ENCODE results near the gene ALDH3B1.
A peak's percentile ranks its signal among the peaks of the same experiment; 100 is the strongest.

ALDH3B1 gene

GRCh38 chr11:68042219-68043028 is 32.3 kb downstream of the ALDH3B1 start:
- no peak for DNase-seq

DNA sequence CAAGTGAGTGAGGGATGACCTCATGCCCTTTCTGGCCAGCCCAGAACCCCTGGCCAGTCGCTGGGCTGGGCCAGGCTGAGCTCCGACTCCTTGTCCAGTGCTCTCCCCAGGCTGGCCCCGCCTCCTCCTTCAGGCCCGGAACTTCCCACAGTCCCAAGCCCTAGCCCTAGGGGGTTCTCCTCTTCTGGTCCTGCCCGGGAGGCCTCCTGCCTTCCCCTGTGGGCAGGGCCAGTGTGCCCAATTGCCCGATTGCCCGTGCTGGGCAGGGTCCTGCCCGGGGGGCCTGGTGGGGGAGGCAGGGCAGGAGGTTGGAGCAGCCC is 32.9 kb downstream of the ALDH3B1 start:
- no peak for DNase-seq

- no peak for DNase-seq
Measured at GRCh38 chr11:68043349-68044144, 33.4 kb downstream of the ALDH3B1 start.

DNA sequence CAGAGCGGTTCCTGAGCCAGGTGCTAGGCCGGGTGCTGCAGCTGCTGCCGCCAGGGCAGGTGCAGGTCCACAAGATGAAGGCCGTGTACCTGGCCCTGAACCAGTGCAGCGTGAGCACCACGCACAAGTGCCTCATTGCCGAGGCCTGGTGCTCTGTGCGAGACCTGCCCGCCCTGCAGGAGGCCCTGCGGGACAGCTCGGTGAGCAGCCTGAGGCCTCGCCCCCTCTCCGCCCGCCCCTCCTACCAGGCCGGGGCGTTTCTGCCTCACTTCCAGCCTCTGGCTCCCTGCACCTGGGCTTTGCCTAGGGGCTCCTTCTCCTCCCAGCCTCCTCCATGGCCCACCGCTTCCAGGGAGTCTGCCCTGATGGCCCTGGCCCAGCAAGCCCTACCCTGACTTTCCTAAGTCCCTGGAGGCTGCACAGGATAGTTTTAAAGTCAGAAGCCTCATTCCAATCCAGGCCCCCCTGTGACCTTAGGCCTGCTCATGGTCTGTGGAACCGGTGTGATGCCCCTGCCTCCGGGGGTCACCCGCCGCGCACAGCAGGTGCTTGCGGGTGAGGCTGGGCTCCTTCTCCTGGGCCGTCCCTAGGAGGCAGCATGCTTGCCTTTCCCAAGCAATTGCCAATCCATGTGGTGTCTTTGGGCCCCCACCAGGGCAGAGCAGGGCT is 34.2 kb downstream of the ALDH3B1 start:
- DNase-seq: no peak

DNA sequence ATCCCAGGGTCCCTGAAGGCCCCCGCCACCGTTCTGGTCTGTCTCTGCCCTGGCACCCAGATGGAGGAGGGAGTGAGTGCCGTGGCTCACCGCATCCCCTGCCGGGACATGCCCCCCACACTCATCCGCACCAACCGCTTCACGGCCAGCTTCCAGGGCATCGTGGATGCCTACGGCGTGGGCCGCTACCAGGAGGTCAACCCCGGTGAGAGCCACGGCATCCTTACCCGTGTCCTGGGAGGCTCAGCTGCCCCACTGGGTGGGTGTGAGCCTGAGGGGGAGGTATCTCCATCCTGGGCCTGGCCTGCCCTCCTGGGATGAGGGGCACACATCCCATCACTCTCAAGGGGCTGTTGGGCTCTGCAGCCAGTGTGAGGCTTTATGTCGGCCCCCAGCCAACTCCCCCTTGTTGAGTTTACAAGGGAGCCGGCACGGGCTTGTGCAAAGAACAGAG is 34.8 kb downstream of the ALDH3B1 start:
- no peak for DNase-seq

DNA sequence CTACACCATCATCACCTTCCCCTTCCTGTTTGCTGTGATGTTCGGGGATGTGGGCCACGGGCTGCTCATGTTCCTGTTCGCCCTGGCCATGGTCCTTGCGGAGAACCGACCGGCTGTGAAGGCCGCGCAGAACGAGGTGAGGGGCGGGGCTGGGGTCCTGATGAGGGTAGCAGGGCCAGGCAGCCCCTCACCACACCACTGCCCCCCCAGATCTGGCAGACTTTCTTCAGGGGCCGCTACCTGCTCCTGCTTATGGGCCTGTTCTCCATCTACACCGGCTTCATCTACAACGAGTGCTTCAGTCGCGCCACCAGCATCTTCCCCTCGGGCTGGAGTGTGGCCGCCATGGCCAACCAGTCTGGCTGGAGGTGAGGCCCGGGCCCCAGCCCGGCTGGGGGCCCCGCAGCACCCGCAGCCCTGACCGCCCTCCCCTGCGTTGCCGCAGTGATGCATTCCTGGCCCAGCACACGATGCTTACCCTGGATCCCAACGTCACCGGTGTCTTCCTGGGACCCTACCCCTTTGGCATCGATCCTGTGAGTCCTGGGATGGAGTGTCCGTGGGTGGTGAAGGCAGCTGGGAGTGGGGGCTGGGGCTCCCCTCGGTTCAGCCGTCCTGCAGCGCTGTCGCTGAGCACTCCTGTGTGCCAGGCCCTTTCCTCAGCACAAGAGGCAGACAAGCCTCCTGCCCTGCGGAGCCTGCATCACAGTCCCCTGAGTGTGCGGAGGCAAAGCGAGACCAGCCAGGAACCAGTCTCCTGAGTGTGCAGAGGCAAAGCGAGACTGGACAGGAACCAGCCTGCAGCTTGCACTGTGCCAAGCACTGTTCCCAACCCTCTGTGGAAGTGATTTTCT is 37.5 kb downstream of the ALDH3B1 start:
- DNase-seq: peak in 5 of 56 donors; percentile 26 to 55 (median 37)

DNA sequence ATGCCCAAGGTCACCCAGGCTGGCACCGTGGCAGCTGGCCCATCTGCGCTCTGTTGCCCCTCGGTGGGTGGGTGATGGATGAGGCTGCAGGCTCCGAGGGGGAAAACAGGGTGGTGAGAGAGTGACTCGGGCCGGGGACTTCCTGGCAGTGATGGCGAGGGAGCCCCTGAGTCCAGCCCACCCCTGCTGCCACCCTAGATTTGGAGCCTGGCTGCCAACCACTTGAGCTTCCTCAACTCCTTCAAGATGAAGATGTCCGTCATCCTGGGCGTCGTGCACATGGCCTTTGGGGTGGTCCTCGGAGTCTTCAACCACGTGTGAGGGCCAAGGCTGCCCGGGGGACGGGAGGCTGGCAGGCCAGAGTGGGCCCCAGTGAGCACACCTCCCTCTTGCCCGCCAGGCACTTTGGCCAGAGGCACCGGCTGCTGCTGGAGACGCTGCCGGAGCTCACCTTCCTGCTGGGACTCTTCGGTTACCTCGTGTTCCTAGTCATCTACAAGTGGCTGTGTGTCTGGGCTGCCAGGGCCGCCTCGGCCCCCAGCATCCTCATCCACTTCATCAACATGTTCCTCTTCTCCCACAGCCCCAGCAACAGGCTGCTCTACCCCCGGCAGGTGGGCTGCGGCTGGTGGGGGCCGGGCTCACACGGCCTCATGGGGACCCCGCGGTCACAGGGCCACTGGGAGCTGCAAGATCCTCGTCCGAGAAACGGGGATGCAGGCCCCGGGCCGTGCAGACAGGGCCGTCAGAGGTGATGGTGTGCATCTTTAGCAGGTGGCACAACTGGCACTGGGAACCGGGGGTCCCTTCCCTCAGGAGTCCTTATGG is 38.8 kb downstream of the ALDH3B1 start:
- DNase-seq: no peak

DNA sequence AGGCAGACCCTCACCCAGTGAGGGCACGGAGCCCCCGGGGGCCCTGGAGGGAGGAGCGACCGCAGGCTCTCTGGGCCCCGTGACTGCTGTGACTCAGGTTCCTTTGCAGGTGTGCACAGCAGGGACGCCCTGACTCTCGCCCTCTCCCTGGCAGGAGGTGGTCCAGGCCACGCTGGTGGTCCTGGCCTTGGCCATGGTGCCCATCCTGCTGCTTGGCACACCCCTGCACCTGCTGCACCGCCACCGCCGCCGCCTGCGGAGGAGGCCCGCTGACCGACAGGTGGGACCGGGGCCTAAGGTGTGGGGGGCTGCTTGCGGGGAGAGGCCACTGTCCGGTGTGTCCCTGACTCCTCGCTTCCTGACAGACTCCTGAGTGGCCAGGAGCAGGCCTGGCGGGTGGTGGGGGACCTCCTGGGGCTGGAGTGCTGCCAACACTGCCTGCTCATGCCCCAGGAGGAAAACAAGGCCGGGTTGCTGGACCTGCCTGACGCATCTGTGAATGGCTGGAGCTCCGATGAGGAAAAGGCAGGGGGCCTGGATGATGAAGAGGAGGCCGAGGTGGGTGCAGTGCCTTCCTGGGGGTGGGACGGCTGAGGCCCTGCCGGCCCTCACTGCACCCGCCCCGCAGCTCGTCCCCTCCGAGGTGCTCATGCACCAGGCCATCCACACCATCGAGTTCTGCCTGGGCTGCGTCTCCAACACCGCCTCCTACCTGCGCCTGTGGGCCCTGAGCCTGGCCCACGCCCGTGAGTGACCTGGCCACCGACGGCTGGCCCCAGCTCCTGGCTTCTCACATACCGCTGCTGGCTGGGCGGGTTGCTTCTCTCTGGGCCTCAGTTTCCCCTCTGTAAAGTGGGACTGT is 39.6 kb downstream of the ALDH3B1 start:
- no peak for DNase-seq

DNA sequence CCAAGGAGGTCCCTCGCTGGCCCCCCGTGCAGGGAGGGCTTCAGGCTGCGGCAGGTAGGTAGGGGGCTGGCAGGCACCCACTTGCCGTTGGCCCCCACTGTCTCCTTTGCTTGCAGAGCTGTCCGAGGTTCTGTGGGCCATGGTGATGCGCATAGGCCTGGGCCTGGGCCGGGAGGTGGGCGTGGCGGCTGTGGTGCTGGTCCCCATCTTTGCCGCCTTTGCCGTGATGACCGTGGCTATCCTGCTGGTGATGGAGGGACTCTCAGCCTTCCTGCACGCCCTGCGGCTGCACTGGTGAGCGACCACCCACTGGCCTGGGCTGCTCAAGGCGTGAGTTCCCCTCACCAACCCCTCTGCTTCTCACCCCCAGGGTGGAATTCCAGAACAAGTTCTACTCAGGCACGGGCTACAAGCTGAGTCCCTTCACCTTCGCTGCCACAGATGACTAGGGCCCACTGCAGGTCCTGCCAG is 40.3 kb downstream of the ALDH3B1 start:
- no peak for DNase-seq

DNA sequence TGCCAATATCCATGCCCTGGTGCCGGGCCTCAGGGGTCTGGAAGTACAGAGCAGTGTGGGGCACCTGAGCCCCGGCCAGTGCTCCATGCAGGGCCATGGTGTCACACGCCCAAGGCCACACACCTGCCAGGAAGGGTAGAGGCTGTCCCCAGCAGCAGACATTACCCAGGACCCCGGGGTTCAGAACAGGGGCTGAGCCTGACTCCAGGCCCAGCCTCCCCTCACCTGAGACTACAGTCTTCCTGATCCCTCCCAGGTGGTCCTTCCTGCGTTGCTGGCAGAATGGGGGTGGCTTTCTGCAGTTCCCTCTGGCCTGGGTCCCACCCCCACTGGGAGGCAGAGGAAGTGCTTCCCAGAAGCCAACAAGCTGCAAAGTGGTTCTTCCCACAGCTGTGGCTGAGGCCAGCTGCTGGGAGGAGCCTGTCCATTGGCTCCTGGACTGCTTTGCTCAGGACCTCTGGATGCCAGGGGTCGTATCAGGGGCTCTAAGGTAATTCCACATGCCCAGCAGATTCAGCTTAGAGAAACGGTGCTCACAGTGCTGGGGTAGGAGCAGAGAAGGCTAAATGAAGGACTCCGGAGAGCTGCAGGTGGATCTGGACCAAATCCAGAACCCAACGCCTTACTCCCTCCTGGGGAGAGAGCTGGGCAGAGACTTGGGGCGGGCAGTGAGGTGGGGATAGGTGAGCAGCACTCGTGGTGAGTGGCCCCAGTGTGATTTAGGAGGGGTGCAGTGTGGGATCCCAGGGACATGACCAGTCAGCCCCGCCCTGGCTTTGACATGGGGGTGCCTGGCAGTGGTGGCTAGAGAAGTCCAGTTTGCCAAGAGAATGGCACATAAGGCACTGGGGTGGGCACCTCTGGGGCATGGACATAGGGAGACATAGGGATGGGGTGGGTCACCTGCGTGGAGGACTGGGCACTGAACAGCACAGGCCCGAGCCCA is 41.3 kb downstream of the ALDH3B1 start:
- DNase-seq: no peak

DNA sequence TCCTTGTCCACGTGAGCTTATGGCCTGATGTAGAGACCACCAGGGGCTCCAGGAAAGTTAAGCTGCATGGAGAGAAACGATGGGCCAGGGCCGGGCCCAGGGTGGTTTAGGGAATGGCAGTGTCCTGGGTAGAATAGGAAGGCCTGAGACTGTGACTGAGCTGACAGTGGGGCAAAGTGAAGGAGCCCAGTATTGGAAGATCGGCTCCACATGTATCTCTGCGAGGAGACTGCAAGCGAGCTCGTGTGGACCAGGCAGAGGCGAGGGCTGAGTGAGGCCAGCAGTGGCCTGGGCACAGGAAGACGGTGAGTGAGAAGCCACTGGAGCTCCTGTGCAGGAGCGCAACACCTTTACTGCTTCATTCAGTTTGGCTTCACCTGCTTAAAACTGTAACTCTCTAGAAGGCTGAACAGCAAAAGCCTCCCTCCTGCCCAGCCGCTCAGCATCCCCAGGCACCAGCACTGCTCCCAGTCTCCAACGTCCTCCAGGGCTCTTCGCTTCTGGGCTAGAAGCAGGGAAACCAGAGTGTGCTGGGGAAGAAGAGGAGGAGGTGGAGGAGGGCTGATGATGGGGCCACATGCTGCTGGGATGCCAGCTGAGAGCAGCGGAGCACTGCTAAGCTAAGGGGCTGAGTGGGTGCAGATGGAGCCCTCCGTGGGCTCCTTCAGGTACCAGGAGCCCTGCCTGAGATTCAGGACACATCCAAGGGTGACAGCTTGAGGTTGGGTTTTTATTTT is 42.2 kb downstream of the ALDH3B1 start:
- no peak for DNase-seq

DNA sequence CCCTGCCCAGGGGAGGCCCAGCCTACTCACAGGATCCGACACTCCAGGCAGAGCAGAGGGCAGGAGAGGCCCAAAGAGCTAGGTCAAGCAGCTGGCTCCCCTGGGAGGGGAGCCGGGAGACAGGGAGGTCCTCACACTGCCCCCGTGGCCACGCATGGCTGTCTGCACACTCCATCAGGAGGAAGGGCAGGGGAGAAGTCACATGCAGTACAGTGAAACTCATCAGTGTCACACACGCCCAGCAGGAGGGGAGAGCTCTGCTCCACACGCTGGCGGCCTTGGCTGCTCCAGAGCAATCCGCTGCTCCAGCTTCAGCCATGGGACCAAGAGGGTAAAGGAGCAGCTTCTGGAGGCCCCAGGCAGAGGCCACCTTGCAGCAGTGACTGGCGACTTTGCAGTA is 43.0 kb downstream of the ALDH3B1 start:
- DNase-seq: no peak

DNA sequence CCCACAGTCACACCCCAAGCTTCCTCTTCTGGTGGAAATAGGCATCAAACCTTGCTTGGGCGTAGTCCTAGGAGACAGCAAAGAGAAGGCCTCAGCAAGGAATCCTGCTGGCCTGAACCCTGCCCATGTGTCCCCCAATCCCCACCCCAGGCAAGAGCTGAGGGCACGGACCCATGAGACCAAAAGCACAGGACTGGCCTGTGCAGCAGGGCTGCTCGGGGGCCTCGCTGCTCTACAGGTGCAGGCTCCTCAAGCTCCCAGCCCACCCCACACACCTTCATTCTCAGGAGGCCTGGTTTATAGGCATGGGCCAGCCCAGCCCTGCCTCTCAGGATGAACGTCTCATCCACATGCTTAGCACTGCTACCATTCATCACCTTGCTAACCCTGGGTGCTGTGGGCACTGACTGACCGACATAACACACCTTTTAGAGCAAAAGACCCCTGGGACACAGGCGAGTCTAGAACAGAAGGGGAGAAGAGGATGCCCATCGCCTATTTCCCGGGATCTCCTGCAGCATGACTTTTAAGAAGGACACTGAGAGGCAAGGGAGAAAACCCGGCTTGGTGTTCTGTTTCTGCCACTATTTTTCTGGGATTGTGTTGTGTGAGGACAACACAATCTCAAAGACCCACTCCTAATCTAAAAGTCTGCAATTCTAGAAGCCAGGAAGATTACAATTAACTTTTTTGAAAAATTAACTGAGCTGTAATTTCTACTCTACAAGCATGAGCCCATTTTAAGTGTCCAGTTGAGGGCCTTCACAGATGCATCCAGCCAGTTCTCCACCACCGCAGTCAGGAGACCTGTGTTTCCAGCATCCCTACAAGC is 44.1 kb downstream of the ALDH3B1 start:
- no peak for DNase-seq

DNA sequence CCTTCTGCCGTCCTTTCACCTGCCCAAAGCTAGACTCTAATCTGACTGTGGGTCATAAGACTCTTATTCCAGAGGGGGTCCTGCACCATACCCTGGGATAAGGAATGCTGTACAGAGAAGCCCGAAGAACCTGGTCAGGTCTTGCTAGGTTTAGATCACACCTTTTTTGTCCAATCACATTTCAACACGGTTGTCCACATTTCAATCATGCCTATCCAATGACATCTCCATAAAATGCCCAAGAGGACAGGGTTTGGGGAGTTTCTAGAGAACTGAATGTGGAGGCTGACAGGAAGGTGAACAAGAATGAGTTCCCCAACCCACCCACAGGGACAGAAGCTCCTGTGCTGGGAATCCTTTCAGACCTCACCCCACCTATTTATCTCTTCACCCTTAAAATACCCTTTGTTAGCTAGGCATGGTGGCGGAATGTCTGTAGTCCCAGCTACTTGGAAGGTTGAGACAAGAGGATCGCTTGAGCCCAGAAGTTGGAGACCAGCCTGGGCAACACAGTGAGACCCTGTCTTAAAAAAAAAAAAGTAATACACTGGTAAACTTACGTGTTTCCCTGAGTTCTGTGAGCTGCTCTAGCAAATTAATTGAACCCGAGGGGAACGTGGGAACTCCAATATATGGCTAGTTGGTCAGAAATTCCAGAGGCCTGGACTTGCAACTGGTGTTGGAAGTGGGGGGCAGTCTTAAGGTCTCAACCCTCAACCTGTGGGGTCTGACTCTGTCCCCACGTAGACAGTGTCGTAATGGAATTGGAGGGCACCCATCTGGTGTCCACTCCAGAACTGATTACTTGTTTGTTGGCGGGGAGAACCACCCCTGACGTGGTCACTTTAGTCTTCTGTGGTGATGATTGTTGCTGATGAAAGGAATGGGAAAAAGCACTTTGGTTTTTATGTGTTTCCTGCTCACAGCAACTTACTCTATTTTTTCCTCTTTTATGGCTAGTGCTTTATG is 46.5 kb downstream of the ALDH3B1 start:
- DNase-seq: no peak

DNA sequence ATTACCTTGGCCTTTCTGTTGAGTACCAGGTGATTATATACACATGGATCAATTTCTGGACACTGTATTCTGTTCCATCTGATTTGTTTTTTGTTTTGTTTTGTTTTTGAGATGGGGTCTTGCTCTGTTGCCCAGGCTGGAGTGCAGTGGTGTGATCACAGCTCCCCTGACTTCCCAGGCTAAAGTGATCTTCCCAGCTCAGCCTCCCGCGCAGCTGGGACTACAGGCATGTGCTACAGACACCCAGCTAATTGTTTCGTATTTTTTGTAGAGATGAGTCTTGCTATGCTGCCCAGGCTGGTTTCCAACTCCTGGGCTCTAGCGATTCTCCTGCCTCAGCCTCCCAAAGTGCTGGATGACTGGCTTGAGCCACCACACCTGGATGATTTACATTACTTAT is 47.7 kb downstream of the ALDH3B1 start:
- no peak for DNase-seq

All from amygdala (tissue), 56 donors.